Neural cell (in vitro differentiated cells): ENCODE measurements around the gene RBM20. TPM values are rescaled to one million over a fixed set of nuclear protein-coding genes. Genes with fewer than 3 reads are reported as not detected.

Experiments
- H2AFZ ChIP-seq: fragments of 200-600, 300-800 bp; sonication (generic), shearing (Covaris generic); 2 replicates; pipeline ENCODE4 v1.6.0; 2014; ENCODE audit warnings: low read depth, mild to moderate bottlenecking, antibody characterized with exemption, low read length, moderate library complexity
- H3F3A ChIP-seq: fragments of 200-600 bp; shearing (Covaris generic); 2 replicates; pipeline ENCODE4 v1.6.1; 2016; ENCODE audit warnings: mild to moderate bottlenecking, moderate library complexity, mixed read lengths, antibody characterized with exemption, low read length; ENCODE audit not compliant: insufficient read depth, poor library complexity, severe bottlenecking
- H3K27ac ChIP-seq: fragments of 200-600, 300-800 bp; sonication (generic), shearing (Covaris generic); 2 replicates; pipeline ENCODE4 v1.5.1; 2014; ENCODE audit warnings: mild to moderate bottlenecking, low read length, moderate library complexity
- H3K27me3 ChIP-seq: fragments of 300-800, 200-600 bp; sonication (generic), shearing (Covaris generic); 2 replicates; pipeline ENCODE4 v1.6.0; 2014; ENCODE audit warnings: mild to moderate bottlenecking, low read depth, low read length, moderate library complexity; ENCODE audit not compliant: insufficient read depth
- H3K36me3 ChIP-seq: fragments of 300-800, 200-600 bp; sonication (generic), shearing (Covaris generic); 2 replicates; pipeline ENCODE4 v1.5.1; 2014; ENCODE audit warnings: mild to moderate bottlenecking, antibody characterized with exemption, low read length, moderate library complexity; ENCODE audit not compliant: insufficient read depth
- H3K4me2 ChIP-seq: fragments of 300-800, 200-600 bp; sonication (generic), shearing (Covaris generic); 2 replicates; pipeline ENCODE4 v1.6.0; 2014; ENCODE audit warnings: mild to moderate bottlenecking, low read length
- H3K4me3 ChIP-seq: fragments of 300-800, 200-600 bp; sonication (generic), shearing (Covaris generic); 2 replicates; pipeline ENCODE4 v1.5.1; 2014; ENCODE audit warnings: mild to moderate bottlenecking, low read length, moderate library complexity
- H3K79me2 ChIP-seq: fragments of 200-600 bp; shearing (Covaris generic); replicated peaks from 2 replicates; pipeline ENCODE4 v1.6.0; 2014; ENCODE audit warnings: mild to moderate bottlenecking, low read length, moderate library complexity; ENCODE audit not compliant: insufficient read depth
- H3K9ac ChIP-seq: fragments of 300-800, 200-600 bp; sonication (generic), shearing (Covaris generic); 2 replicates; pipeline ENCODE4 v1.6.1; 2016; ENCODE audit warnings: mild to moderate bottlenecking, low read length, mixed read lengths
- H3K9me2 ChIP-seq: fragments of 200-600 bp; shearing (Covaris generic); 2 replicates; pipeline ENCODE4 v1.6.1; 2016; ENCODE audit warnings: mild to moderate bottlenecking, low read length, mixed read lengths; ENCODE audit not compliant: insufficient read depth
- H3K9me3 ChIP-seq: fragments of 200-600, 300-800 bp; sonication (generic), shearing (Covaris generic); 2 replicates; pipeline ENCODE4 v1.6.1; 2016; ENCODE audit warnings: mild to moderate bottlenecking, mixed run types, low read length, moderate library complexity, mixed read lengths
- H4K20me1 ChIP-seq: fragments of 200-600 bp; shearing (Covaris generic); 2 replicates; pipeline ENCODE4 v1.6.1; 2016; ENCODE audit warnings: mild to moderate bottlenecking, mixed run types; ENCODE audit not compliant: insufficient read depth
- EP300 ChIP-seq: fragments of 450-650 bp; conservative IDR thresholded peaks from 2 replicates; pipeline ENCODE4 v1.6.1; 2014; ENCODE audit warnings: antibody characterized with exemption, mild to moderate bottlenecking, moderate library complexity; ENCODE audit not compliant: poor library complexity, severe bottlenecking
- EZH2 ChIP-seq: fragments of 200-600, 300-800 bp; shearing (Covaris generic), sonication (generic); IDR thresholded peaks from 2 replicates; pipeline ENCODE4 v1.6.1; 2014; ENCODE audit warnings: antibody characterized with exemption, low read length, borderline replicate concordance, mild to moderate bottlenecking; ENCODE audit not compliant: insufficient read depth, poor library complexity, severe bottlenecking
- MXI1 ChIP-seq: fragments of 450-650 bp; conservative IDR thresholded peaks from 2 replicates; pipeline ENCODE4 v1.6.1; 2014; ENCODE audit warnings: antibody characterized with exemption, mild to moderate bottlenecking; ENCODE audit not compliant: poor library complexity, severe bottlenecking
- POLR2AphosphoS5 ChIP-seq: IDR thresholded peaks from 2 replicates; pipeline ENCODE4 v1.6.1; 2012
- RAD21 ChIP-seq: fragments of 450-650 bp; conservative IDR thresholded peaks from 2 replicates; pipeline ENCODE4 v1.6.1; 2014; ENCODE audit warnings: antibody characterized with exemption, mild to moderate bottlenecking, moderate library complexity
- SMC3 ChIP-seq: fragments of 450-650 bp; conservative IDR thresholded peaks from 2 replicates; pipeline ENCODE4 v1.6.1; 2014; ENCODE audit warnings: antibody characterized with exemption, mild to moderate bottlenecking, moderate library complexity; ENCODE audit not compliant: poor library complexity
- TAF1 ChIP-seq: IDR thresholded peaks from 2 replicates; pipeline ENCODE4 v1.6.1; 2012; ENCODE audit warnings: low read depth
- polyA plus RNA-seq: library from polyadenylated mRNA; depleted of rRNA; stranded (reverse); fragments of >200 nt; gene quantifications from 2 replicates; pipeline ENCODE4 v1.2.3, GENCODE V29; 2014
- TF ChIP-seq, protein P1 (sequence below): IDR thresholded peaks from 2 replicates; pipeline ENCODE4 v1.6.1; 2012; ENCODE audit warnings: borderline replicate concordance
- TF ChIP-seq, protein P2 (sequence below): fragments of 450-650 bp; IDR thresholded peaks from 2 replicates; pipeline ENCODE4 v1.5.1; 2014; ENCODE audit warnings: antibody characterized with exemption, mild to moderate bottlenecking, moderate library complexity; ENCODE audit not compliant: poor library complexity, severe bottlenecking

Gene RBM20
- polyA plus RNA-seq, 1 donor from 2014 or later: 0.07 TPM

DNA sequence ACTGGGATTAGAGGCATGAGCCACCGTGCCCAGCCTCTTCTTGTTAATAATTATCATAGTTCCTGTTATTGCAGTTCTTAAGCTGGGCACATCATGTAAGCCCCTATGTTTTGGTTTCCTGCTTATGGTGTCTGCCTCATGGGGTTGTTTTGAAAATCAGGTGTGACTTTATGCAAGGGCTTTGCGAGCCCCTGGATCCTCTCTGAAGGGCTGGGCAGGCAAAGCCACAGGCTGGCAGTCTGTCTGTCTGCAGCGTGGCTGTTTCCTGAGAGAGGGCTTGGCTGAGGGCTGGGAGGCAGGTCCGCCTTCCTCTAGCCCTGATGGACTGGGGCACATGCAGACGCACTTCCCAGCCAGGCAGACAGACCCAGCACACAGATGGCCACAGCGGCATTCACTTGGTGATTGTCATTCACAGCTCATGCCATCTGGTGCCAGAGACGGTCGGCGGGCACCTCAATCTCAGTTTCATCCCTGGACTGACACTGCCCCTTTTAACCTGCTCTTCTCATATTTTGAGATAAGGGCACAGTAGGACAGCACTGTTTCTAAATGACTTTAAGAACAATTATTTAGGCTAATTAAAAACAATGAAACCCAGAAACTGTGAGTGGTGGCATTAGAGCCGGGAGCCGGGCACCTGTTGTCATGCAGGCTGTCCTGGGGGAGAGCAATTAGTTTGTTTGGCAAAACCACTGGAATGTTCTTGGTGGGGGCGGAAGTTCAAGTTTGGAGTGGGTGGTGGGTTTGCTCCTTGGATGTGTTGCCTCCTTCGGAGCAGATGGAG is 35.5 kb downstream of the RBM20 start:
- no peaks in the 10 kb centered on the region for H4K20me1 ChIP-seq
- H3F3A ChIP-seq: no peaks in the 10 kb centered on the region
- H3K9me3 ChIP-seq: no peaks in the 10 kb centered on the region
- H3K9me2 ChIP-seq: no peaks in the 10 kb centered on the region
- no peak overlapping the region for H3K9ac ChIP-seq
- H3K27me3 ChIP-seq: no peaks in the 10 kb centered on the region
- H3K4me3 ChIP-seq: no peak overlapping the region
- H3K36me3 ChIP-seq: no peaks in the 10 kb centered on the region
- H2AFZ ChIP-seq: no peak overlapping the region
- no peaks in the 10 kb centered on the region for H3K79me2 ChIP-seq
- TF ChIP-seq POLR2AphosphoS5 (no peak), SMC3 (no peak), MXI1 (no peak), EZH2 (no peak), RAD21 (no peak), EP300 (no peak), TAF1 (no peak)
- TF ChIP-seq, protein P1, sequence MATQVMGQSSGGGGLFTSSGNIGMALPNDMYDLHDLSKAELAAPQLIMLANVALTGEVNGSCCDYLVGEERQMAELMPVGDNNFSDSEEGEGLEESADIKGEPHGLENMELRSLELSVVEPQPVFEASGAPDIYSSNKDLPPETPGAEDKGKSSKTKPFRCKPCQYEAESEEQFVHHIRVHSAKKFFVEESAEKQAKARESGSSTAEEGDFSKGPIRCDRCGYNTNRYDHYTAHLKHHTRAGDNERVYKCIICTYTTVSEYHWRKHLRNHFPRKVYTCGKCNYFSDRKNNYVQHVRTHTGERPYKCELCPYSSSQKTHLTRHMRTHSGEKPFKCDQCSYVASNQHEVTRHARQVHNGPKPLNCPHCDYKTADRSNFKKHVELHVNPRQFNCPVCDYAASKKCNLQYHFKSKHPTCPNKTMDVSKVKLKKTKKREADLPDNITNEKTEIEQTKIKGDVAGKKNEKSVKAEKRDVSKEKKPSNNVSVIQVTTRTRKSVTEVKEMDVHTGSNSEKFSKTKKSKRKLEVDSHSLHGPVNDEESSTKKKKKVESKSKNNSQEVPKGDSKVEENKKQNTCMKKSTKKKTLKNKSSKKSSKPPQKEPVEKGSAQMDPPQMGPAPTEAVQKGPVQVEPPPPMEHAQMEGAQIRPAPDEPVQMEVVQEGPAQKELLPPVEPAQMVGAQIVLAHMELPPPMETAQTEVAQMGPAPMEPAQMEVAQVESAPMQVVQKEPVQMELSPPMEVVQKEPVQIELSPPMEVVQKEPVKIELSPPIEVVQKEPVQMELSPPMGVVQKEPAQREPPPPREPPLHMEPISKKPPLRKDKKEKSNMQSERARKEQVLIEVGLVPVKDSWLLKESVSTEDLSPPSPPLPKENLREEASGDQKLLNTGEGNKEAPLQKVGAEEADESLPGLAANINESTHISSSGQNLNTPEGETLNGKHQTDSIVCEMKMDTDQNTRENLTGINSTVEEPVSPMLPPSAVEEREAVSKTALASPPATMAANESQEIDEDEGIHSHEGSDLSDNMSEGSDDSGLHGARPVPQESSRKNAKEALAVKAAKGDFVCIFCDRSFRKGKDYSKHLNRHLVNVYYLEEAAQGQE: no peak
- TF ChIP-seq, protein P2, sequence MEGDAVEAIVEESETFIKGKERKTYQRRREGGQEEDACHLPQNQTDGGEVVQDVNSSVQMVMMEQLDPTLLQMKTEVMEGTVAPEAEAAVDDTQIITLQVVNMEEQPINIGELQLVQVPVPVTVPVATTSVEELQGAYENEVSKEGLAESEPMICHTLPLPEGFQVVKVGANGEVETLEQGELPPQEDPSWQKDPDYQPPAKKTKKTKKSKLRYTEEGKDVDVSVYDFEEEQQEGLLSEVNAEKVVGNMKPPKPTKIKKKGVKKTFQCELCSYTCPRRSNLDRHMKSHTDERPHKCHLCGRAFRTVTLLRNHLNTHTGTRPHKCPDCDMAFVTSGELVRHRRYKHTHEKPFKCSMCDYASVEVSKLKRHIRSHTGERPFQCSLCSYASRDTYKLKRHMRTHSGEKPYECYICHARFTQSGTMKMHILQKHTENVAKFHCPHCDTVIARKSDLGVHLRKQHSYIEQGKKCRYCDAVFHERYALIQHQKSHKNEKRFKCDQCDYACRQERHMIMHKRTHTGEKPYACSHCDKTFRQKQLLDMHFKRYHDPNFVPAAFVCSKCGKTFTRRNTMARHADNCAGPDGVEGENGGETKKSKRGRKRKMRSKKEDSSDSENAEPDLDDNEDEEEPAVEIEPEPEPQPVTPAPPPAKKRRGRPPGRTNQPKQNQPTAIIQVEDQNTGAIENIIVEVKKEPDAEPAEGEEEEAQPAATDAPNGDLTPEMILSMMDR: no peak
- no peak overlapping the region for H3K4me2 ChIP-seq
- no peak overlapping the region for H3K27ac ChIP-seq

DNA sequence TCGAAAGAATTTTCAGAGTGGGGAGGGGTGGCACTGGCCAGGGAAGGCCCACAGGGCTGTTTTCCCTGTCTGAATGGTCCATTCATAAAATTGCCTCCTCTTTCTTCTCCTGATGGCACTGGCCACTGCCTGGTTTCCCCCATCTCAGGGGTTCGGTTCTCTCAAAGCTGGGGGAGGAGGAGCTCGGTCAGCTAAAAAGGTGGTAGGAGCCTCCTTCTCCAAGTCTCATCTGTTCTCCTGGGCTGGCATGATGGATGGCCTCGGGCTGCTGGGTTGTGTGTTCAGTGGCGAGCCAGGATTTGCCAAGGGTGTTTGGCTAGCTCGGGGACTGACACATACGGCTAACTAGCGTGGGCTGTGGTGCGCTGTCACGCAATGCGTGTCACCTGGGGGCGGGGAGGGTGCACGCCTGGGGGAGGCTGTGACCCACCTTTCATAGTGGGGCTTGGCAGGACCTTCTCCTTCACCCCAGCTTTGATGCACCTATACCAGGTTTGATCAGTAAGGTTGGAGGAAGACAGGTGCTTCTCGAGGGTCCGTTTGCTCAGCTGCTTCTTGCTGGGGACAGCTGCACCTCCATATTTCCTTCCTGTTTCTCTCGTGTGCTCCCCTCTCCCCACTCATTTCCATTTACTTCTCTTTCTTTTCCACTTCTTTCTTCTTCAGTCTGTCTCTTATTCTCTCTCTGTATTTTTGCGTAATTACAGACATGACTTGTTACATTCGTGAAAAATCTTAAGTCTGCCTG is 36.3 kb downstream of the RBM20 start:
- TF ChIP-seq TAF1 (no peak), SMC3 (no peak)

More for the DNA sequence above, 36.3 kb downstream of the RBM20 start:
- H3K36me3 ChIP-seq: no peaks in the 10 kb centered on the region
- H3K27me3 ChIP-seq: no peaks in the 10 kb centered on the region
- H4K20me1 ChIP-seq: no peaks in the 10 kb centered on the region
- no peaks in the 10 kb centered on the region for H3K79me2 ChIP-seq
- H3K4me2 ChIP-seq: no peak overlapping the region
- H3K9me3 ChIP-seq: no peaks in the 10 kb centered on the region
- H2AFZ ChIP-seq: no peak overlapping the region
- H3K27ac ChIP-seq: no peak overlapping the region
- no peak overlapping the region for H3K4me3 ChIP-seq
- no peak overlapping the region for H3K9ac ChIP-seq
- no peaks in the 10 kb centered on the region for H3F3A ChIP-seq
- no peaks in the 10 kb centered on the region for H3K9me2 ChIP-seq
